Body of pancreas (tissue), 4 donors: ENCODE results near the gene CYB5B.

Source experiments
- CTCF ChIP-seq, 7 experiments: fragments of 450-650 bp in 4 of 7; fragments of 200-600 bp in 3 of 7; sonication (generic) in 3 of 7; IDR thresholded peaks; one replicate each; pipeline ENCODE4 v1.5.1; 2016 to 2019; ENCODE audit warnings: antibody characterized with exemption in 7 of 7
- POLR2A ChIP-seq, 3 donors: fragments of 450-650 bp; IDR thresholded peaks; one replicate each; pipeline ENCODE4 v1.6.1; 2016; ENCODE audit warnings: antibody characterized with exemption in 3 of 3, mild to moderate bottlenecking in 2 of 3

GRCh38 chr16:69509125-69509524 is 84.7 kb downstream of the CYB5B start:
- TF ChIP-seq CTCF (IDR thresholded peaks at IDR 0.05): no peak
- no peak for TF ChIP-seq POLR2A (IDR thresholded peaks at IDR 0.05)
